Suprapubic skin (tissue), 4 donors: Measurements from ENCODE around the gene APLP2.

Experiments
- EP300 ChIP-seq: sonication (generic); formaldehyde crosslinking; IDR thresholded peaks from one replicate; pipeline ENCODE4 v1.6.1; 2017; ENCODE audit warnings: antibody characterized with exemption
- POLR2A ChIP-seq, 2 donors: fragments of 450-650 bp; IDR thresholded peaks; one replicate each; pipeline ENCODE4 v1.6.1; 2017; ENCODE audit warnings: antibody characterized with exemption in 2 of 2, mild to moderate bottlenecking in 2 of 2, moderate library complexity in 2 of 2
- POLR2AphosphoS5 ChIP-seq, 3 donors: sonication (generic); formaldehyde crosslinking; IDR thresholded peaks; one replicate each; pipeline ENCODE4 v1.6.1; 2017; ENCODE audit warnings: antibody characterized with exemption in 3 of 3
- TF ChIP-seq, protein P1 (sequence below), 2 donors: fragments of 200-600 bp in 1 of 2; fragments of 450-650 bp in 1 of 2; sonication (generic) in 1 of 2; IDR thresholded peaks; one replicate each; pipeline ENCODE4 v1.5.1; 2016 to 2019; ENCODE audit warnings: antibody characterized with exemption in 2 of 2, mild to moderate bottlenecking in 1 of 2, moderate library complexity in 1 of 2

DNA sequence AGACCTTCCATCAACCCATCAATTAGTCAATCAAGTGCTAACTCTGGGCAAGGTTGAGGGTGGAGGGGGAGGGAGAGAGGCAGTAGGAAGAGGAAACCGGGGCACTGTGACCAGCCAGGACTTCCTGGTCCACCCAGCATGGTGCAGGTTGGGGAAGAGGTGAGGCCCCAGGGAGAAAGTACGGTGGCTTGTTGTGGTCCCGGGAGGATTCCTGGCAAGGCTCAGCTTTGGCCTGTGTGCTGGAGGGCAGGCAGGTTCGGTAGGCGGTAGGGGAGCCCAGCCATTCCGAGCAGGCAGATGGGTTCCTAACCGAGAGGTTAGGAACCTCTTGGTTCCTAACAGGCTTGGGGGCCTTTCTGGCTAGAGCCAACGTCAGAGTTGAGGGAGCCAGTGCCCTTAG lies 100.7 kb downstream of the APLP2 start:
- TF ChIP-seq, protein P1, sequence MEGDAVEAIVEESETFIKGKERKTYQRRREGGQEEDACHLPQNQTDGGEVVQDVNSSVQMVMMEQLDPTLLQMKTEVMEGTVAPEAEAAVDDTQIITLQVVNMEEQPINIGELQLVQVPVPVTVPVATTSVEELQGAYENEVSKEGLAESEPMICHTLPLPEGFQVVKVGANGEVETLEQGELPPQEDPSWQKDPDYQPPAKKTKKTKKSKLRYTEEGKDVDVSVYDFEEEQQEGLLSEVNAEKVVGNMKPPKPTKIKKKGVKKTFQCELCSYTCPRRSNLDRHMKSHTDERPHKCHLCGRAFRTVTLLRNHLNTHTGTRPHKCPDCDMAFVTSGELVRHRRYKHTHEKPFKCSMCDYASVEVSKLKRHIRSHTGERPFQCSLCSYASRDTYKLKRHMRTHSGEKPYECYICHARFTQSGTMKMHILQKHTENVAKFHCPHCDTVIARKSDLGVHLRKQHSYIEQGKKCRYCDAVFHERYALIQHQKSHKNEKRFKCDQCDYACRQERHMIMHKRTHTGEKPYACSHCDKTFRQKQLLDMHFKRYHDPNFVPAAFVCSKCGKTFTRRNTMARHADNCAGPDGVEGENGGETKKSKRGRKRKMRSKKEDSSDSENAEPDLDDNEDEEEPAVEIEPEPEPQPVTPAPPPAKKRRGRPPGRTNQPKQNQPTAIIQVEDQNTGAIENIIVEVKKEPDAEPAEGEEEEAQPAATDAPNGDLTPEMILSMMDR (IDR thresholded peaks at IDR 0.05): no peak
- TF ChIP-seq POLR2A (IDR thresholded peaks at IDR 0.05) (no peak), POLR2AphosphoS5 (IDR thresholded peaks at IDR 0.05) (no peak), EP300 (no peak)
